ENCODE data around the gene RAB27A. TPM values are rescaled to one million over a fixed set of nuclear protein-coding genes. Genes with fewer than 3 reads are reported as not detected.
"Not testable (repeated sequence)": the region's sequence is repeated elsewhere in the genome, so short reads cannot be mapped to it uniquely, and the experiment has no call there.

RAB27A gene
- total RNA-seq, 2 donors from 2014 or later, result 27.6 to 50.6 TPM

DNA sequence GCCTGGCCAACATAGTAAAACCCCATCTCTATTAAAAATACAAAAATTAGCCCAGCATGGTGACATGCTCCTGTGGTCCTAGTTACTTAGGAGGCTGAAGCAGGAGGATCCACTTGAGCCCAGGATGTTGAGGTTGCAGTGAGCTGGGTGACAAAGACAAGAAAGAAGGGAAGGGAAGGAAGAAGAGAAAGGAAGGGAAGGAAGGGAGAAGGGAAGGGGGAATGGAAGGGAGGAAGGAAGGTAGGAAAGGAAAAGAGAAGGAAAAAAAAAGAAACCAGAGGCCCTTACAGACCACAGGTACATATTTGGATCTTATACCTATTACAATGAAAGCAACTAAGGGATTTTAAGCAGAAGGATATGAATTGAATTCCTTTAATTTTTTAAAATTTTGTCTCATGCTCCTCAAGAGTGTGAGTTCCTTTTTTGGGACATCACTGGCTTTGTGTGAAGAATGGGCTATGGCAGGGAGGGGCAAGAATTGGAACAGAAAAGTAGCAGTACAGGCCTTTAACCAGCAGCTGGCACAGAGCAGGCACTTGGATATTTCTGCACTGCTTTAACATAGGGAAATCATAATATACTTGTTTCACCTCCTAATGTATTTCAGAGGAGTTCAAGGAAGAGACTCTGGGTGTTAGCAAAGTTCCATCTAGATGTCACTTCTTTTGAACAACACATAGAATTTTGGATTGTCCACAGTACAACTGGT, 7.9 kb downstream of the RAB27A start:
- Histone ChIP-seq H3K27me3 (replicated peaks; ENCODE audit: insufficient read depth) (no peaks in the 10 kb centered on the region), H3K36me3 (no peaks in the 10 kb centered on the region), H3K4me1 (replicated peaks) (peaks cover 8% of the 10 kb centered on the region), H3K9me3 (no peaks in the 10 kb centered on the region), H3K4me3 (no peak overlapping the region), H3K27ac (peak overlapping the region; percentile 11 to 97)
- intact Hi-C loops (cut with DNase I), result no loop called here
- TF ChIP-seq POLR2AphosphoS5 (IDR thresholded peaks at IDR 0.05) (no peak), POLR2A (IDR thresholded peaks at IDR 0.05) (no peak)
- TF ChIP-seq, protein P1, sequence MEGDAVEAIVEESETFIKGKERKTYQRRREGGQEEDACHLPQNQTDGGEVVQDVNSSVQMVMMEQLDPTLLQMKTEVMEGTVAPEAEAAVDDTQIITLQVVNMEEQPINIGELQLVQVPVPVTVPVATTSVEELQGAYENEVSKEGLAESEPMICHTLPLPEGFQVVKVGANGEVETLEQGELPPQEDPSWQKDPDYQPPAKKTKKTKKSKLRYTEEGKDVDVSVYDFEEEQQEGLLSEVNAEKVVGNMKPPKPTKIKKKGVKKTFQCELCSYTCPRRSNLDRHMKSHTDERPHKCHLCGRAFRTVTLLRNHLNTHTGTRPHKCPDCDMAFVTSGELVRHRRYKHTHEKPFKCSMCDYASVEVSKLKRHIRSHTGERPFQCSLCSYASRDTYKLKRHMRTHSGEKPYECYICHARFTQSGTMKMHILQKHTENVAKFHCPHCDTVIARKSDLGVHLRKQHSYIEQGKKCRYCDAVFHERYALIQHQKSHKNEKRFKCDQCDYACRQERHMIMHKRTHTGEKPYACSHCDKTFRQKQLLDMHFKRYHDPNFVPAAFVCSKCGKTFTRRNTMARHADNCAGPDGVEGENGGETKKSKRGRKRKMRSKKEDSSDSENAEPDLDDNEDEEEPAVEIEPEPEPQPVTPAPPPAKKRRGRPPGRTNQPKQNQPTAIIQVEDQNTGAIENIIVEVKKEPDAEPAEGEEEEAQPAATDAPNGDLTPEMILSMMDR (IDR thresholded peaks at IDR 0.05), result no peak
- no peak for DNase-seq (ENCODE audit: low spot score)

DNA sequence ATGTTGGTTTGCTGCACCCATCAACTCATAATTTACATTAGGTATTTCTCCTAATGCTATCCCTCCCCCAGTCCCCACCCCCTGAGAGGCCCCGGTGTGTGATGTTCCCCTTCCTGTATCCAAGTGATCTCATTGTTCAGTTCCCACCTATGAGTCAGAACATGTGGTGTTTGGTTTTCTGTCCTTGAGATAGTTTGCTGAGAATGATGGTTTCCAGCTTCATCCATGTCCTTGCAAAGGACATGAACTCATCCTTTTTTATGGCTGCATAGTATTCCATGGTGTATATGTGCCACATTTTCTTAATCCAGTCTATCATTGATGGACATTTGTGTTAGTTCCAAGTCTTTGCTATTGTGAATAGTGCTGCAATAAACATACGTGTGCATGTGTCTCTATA, 9.0 kb downstream of the RAB27A start:
- 91% methylated on average over 2 of the region's 2 CpGs for WGBS
- H3K27me3 ChIP-seq (replicated peaks; ENCODE audit: insufficient read depth); H3K36me3 ChIP-seq; H3K4me3 ChIP-seq; intact Hi-C loops (cut with DNase I); H3K9me3 ChIP-seq; DNase-seq (ENCODE audit: low spot score); H3K4me1 ChIP-seq (replicated peaks): not testable (repeated sequence)
- H3K27ac ChIP-seq, result peak overlapping the region in 1 of 2 donors; percentile 10

DNA sequence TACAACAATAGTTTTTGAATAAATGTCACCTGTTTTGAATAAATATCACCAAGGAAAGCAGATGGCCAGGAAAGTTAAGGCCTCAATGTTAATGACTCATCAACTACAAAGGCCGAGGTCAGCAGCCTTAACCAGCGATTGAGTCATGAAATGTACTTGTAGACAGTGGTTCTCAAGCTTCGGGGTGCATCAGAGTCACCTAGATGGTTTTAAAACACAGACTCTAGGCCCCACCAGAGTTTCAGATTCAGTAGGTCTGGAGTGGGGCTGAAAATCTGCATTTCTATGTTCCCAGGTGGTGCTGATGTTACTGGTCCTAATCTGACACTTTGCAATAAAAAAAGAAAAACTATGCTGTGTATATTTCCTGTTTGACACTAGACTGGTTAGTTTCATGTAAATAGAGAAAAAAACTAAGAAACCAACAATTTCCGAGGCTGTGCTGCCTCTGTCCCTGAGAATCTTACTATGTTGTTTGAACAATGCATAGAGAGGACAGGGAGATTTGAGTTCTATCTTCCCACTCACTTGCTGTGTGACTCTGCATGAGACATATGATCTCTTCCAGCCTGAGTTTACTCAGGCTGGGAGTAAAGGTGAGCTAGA, 9.8 kb downstream of the RAB27A start:
- no peaks in the 10 kb centered on the region for H3K36me3 ChIP-seq
- H3K27me3 ChIP-seq (replicated peaks; ENCODE audit: insufficient read depth), result no peaks in the 10 kb centered on the region
- intact Hi-C loops (cut with DNase I), result no loop called here
- peaks cover 8% of the 10 kb centered on the region for H3K4me1 ChIP-seq (replicated peaks)
- no peak overlapping the region for H3K4me3 ChIP-seq
- WGBS, result 69% methylated on average over 4 of the region's 4 CpGs
- H3K9me3 ChIP-seq, result no peaks in the 10 kb centered on the region
- TF ChIP-seq, protein P1 (IDR thresholded peaks at IDR 0.05), result no peak
- TF ChIP-seq POLR2AphosphoS5 (IDR thresholded peaks at IDR 0.05) (no peak), POLR2A (IDR thresholded peaks at IDR 0.05) (no peak)
- H3K27ac ChIP-seq, result peak overlapping the region; percentile 10 to 27
- DNase-seq (ENCODE audit: low spot score), result no peak

DNA sequence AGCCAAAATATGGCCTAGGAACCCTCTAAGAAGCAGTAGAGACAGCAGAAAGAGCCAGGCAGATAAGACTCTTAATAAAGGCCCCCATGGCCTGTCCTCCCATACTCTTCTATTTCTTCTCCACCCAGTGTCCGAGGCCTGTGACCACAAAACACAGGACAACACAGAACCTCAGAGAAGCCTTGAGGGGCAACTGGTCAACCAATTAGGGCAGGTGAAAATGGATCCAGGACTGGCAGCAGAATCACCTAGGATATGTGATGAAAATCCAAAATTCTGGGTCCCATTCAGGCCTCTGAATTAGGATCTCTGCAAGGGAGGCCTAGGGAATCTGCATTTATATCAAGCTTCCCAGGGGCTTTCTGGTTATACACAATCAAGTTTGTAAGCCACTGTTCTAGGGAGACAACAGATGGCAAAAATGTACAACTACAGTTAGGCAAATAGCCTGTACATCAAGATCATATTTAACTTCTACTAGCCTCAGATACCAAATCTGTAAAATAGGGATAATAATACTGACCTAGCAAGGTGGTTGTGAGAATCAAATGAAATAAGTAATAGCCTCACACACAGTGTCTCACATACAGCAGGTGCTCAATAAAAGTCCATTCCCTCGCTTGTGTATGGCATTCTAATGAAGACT, 10.4 kb downstream of the RAB27A start:
- no peak for DNase-seq (ENCODE audit: low spot score)
- Histone ChIP-seq H3K27ac (peak overlapping the region; percentile 10 to 27), H3K4me3 (no peak overlapping the region), H3K9me3 (no peaks in the 10 kb centered on the region), H3K4me1 (replicated peaks) (peaks cover 8% of the 10 kb centered on the region), H3K36me3 (no peaks in the 10 kb centered on the region), H3K27me3 (replicated peaks; ENCODE audit: insufficient read depth) (no peaks in the 10 kb centered on the region)
- TF ChIP-seq POLR2AphosphoS5 (IDR thresholded peaks at IDR 0.05) (no peak), POLR2A (IDR thresholded peaks at IDR 0.05) (no peak)
- TF ChIP-seq, protein P1 (IDR thresholded peaks at IDR 0.05), result no peak
- intact Hi-C loops (cut with DNase I), result no loop called here
- WGBS, result 80% methylated on average over 2 of the region's 2 CpGs

DNA sequence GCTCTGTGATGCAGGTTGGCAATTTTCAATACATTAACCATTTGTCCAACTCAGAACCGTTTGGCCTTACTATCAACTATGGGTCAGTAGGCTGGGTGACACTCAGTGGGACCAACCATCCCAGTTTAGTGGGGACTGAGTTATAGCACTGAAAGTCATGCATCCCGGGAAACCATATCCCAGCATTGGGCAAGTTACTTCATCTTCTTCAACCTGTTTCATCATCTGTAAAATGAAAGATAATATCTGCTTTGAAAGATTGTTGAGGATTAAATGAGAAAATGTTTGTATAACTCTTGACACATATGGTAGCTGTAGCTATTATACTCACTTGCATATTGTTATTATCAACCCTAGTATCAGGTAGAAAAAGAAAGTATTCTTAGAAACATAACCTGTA, 11.9 kb downstream of the RAB27A start:
- TF ChIP-seq POLR2AphosphoS5 (IDR thresholded peaks at IDR 0.05) (no peak), POLR2A (IDR thresholded peaks at IDR 0.05) (no peak)
- TF ChIP-seq, protein P1 (IDR thresholded peaks at IDR 0.05), result no peak
- H3K4me3 ChIP-seq, result no peak overlapping the region
- peak overlapping the region; percentile 41 to 54 for H3K27ac ChIP-seq
- no peaks in the 10 kb centered on the region for H3K36me3 ChIP-seq
- no peak for DNase-seq (ENCODE audit: low spot score)
- no peaks in the 10 kb centered on the region for H3K27me3 ChIP-seq (replicated peaks; ENCODE audit: insufficient read depth)
- peaks cover 5% of the 10 kb centered on the region for H3K4me1 ChIP-seq (replicated peaks)
- H3K9me3 ChIP-seq, result no peaks in the 10 kb centered on the region
- WGBS, result 88% methylated on average over 2 of the region's 2 CpGs
- intact Hi-C loops (cut with DNase I), result no loop called here

Data from prostate gland (tissue), 2 donors.